MM.1S (cell line): ENCODE measurements around the gene HIBADH.
A peak's percentile ranks its signal among the peaks of the same experiment; 100 is the strongest.
"Not testable (repeated sequence)": the region's sequence is repeated elsewhere in the genome, so short reads cannot be mapped to it uniquely, and the experiment has no call there.

Source experiments
- DNase-seq: peaks from one replicate; pipeline ENCODE4 v3.0.0-alpha.2; 2015
- H2AFZ ChIP-seq: fragments of 300-600 bp; sonication (generic); 2 replicates; pipeline ENCODE4 v1.6.0; 2016; ENCODE audit warnings: antibody characterized with exemption, low read length
- H3F3A ChIP-seq: fragments of 300-600 bp; sonication (generic); 2 replicates; pipeline ENCODE4 v1.6.1; 2016; ENCODE audit warnings: mild to moderate bottlenecking, antibody characterized with exemption, low read length, moderate library complexity, mixed read lengths; ENCODE audit not compliant: insufficient read depth
- H3K27ac ChIP-seq: fragments of 300-600 bp; sonication (generic); 2 replicates; pipeline ENCODE4 v1.5.1; 2016; ENCODE audit warnings: mild to moderate bottlenecking, low read length
- H3K27me3 ChIP-seq: fragments of 300-600 bp; sonication (generic); replicated peaks from 2 replicates; pipeline ENCODE4 v1.6.0; 2016; ENCODE audit warnings: low read length; ENCODE audit not compliant: insufficient read depth
- H3K36me3 ChIP-seq: fragments of 300-600 bp; sonication (generic); replicated peaks from 2 replicates; pipeline ENCODE4 v1.6.1; 2016; ENCODE audit warnings: mild to moderate bottlenecking, low read length, mixed read lengths; ENCODE audit not compliant: insufficient read depth
- H3K4me1 ChIP-seq: fragments of 300-600 bp; sonication (generic); 2 replicates; pipeline ENCODE4 v1.6.1; 2016; ENCODE audit warnings: low read length, mixed read lengths
- H3K4me2 ChIP-seq: fragments of 300-600 bp; sonication (generic); 2 replicates; pipeline ENCODE4 v1.6.0; 2016; ENCODE audit warnings: low read depth, low read length
- H3K4me3 ChIP-seq: fragments of 300-600 bp; sonication (generic); 2 replicates; pipeline ENCODE4 v1.5.1; 2016; ENCODE audit warnings: low read length, mixed read lengths
- H3K79me2 ChIP-seq: fragments of 300-600 bp; sonication (generic); 2 replicates; pipeline ENCODE4 v1.6.1; 2016; ENCODE audit warnings: mixed run types, low read length, mixed read lengths
- H3K9ac ChIP-seq: fragments of 300-600 bp; sonication (generic); 2 replicates; pipeline ENCODE4 v1.6.1; 2016; ENCODE audit warnings: low read length, mixed read lengths
- H3K9me2 ChIP-seq: fragments of 300-600 bp; sonication (generic); replicated peaks from 2 replicates; pipeline ENCODE4 v1.6.1; 2016; ENCODE audit warnings: mild to moderate bottlenecking, low read length, mixed read lengths; ENCODE audit not compliant: insufficient read depth
- H3K9me3 ChIP-seq: fragments of 300-600 bp; sonication (generic); replicated peaks from 2 replicates; pipeline ENCODE4 v1.6.1; 2016; ENCODE audit warnings: mild to moderate bottlenecking, low read length, mixed read lengths; ENCODE audit not compliant: insufficient read depth
- H4K20me1 ChIP-seq: fragments of 300-600 bp; sonication (generic); 2 replicates; pipeline ENCODE4 v1.6.1; 2016; ENCODE audit warnings: mild to moderate bottlenecking, low read length, moderate library complexity, mixed read lengths; ENCODE audit not compliant: insufficient read depth
- CTCF ChIP-seq: fragments of 300-600 bp; sonication (generic); IDR thresholded peaks from 2 replicates; pipeline ENCODE4 v1.5.1; 2016; ENCODE audit warnings: antibody characterized with exemption, low read length, mixed read lengths
- EZH2 ChIP-seq: fragments of 300-600 bp; sonication (generic); optimal IDR thresholded peaks from 2 replicates; pipeline ENCODE3; 2017; ENCODE audit warnings: low read depth, mild to moderate bottlenecking, antibody characterized with exemption, low read length, mixed read lengths
- EZH2phosphoT487 ChIP-seq: fragments of 300-600 bp; sonication (generic); IDR thresholded peaks from 2 replicates; pipeline ENCODE4 v1.6.1; 2018; ENCODE audit warnings: antibody characterized with exemption, low read length

HIBADH gene

GRCh38 chr7:27579565-27579964 lies 83.1 kb downstream of the HIBADH start:
- H3K27me3 ChIP-seq: no peaks in the 10 kb centered on the region
- no peak for TF ChIP-seq EZH2
- no peak for TF ChIP-seq CTCF
- no peak for TF ChIP-seq EZH2phosphoT487
- no peaks in the 10 kb centered on the region for H3K79me2 ChIP-seq
- H3K9ac ChIP-seq: no peak overlapping the region
- no peaks in the 10 kb centered on the region for H3K36me3 ChIP-seq
- H3K4me3 ChIP-seq: no peak overlapping the region
- H2AFZ ChIP-seq: no peak overlapping the region
- H3K9me3 ChIP-seq: no peaks in the 10 kb centered on the region
- no peaks in the 10 kb centered on the region for H4K20me1 ChIP-seq
- DNase-seq: no peak
- no peaks in the 10 kb centered on the region for H3K4me1 ChIP-seq
- no peak overlapping the region for H3K4me2 ChIP-seq
- no peak overlapping the region for H3K27ac ChIP-seq
- no peaks in the 10 kb centered on the region for H3K9me2 ChIP-seq
- no peaks in the 10 kb centered on the region for H3F3A ChIP-seq

- not testable (repeated sequence) for H3K4me1 ChIP-seq, H3K27ac ChIP-seq, DNase-seq, H3K9me2 ChIP-seq, H2AFZ ChIP-seq, H3K36me3 ChIP-seq, H3K4me2 ChIP-seq, H3K79me2 ChIP-seq, H3K9ac ChIP-seq, H3K4me3 ChIP-seq, H4K20me1 ChIP-seq, H3F3A ChIP-seq, H3K27me3 ChIP-seq, H3K9me3 ChIP-seq
Observed at GRCh38 chr7:27578169-27578568, 84.5 kb downstream of the HIBADH start.

GRCh38 chr7:27576360-27576944 lies 86.2 kb downstream of the HIBADH start:
- H2AFZ ChIP-seq: no peak overlapping the region
- DNase-seq: peak; percentile 47

More at GRCh38 chr7:27576360-27576944, 86.2 kb downstream of the HIBADH start:
- H3K27ac ChIP-seq: no peak overlapping the region
- H3K4me3 ChIP-seq: no peak overlapping the region
- no peak overlapping the region for H3K9ac ChIP-seq
- no peaks in the 10 kb centered on the region for H3K27me3 ChIP-seq
- no peaks in the 10 kb centered on the region for H4K20me1 ChIP-seq
- no peaks in the 10 kb centered on the region for H3K9me3 ChIP-seq
- TF ChIP-seq CTCF: peak; percentile 66
- no peak for TF ChIP-seq EZH2
- TF ChIP-seq EZH2phosphoT487: no peak
- no peaks in the 10 kb centered on the region for H3K36me3 ChIP-seq
- H3K4me1 ChIP-seq: no peaks in the 10 kb centered on the region
- H3K9me2 ChIP-seq: no peaks in the 10 kb centered on the region
- no peak overlapping the region for H3K4me2 ChIP-seq
- H3K79me2 ChIP-seq: no peaks in the 10 kb centered on the region
- H3F3A ChIP-seq: no peaks in the 10 kb centered on the region
